Tongue (tissue), 2 donors: Measurements from ENCODE around the gene HMCN2. TPM values are rescaled to one million over a fixed set of nuclear protein-coding genes. Genes with fewer than 3 reads are reported as not detected.

ENCODE experiments used
- DNase-seq: peaks from one replicate; pipeline ENCODE4 v3.0.0-alpha.2; 2015
- total RNA-seq: library from RNA; depleted of rRNA; stranded (reverse); fragments of >200 nt; gene quantifications from one replicate; pipeline ENCODE4 v1.2.3, GENCODE V29; 2014

Gene HMCN2
- total RNA-seq, 1 donor from 2014 or later: 30.9 TPM

DNA sequence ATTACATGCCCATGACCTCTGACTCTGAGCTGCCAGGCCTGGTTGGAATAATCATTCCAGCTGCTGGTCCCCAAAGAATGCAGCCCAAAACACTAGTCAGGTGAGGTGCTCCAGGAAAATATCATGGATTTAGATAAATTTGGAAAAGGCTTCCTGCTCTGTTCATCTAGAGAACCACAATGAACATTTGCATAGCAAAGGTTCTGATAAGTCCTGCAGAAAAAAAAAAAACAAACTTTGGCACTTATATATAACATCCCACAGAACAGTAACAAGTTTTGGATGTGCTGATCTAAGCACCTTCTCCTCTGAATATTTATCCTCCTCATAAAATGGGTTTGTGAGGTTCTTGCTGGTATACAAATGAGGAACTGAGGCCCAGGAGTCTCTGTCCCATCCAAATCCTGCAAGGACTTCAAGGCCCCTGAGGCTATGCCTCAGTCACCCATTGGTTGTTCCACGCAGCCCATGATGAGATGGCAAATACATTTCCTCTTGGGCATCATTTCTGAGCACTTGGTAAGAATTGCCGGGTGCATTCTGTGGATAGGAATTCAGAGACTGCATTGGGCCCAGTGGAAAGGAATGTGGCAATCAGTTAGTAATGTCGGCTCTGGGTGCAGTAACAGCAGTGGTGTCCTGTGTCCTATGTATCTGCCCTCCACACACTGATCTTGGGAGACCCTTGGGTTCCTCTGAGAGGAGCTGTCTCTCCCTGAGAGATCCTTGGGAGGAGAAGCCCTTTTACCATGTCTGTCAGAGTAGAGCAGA, 105.8 kb downstream of the HMCN2 start:
- no peak for DNase-seq

DNA sequence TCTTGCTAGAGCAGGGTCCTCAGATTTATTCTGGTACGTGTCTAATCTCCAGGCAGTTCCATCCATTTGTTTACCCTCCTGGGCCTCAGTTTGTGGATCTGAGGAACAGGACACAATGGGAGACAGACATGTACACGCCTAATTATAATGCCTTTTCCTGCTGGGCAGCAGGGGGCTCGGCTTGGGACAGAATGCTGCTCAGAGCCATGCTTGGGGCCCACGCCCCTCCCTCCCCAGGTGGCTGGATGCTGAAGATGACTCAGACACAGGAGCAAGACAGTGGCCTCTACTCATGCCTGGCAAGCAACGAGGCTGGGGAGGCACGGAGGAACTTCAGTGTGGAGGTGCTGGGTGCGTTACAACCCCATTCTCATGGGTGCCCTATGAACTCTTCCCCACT, 106.5 kb downstream of the HMCN2 start:
- no peak for DNase-seq

DNA sequence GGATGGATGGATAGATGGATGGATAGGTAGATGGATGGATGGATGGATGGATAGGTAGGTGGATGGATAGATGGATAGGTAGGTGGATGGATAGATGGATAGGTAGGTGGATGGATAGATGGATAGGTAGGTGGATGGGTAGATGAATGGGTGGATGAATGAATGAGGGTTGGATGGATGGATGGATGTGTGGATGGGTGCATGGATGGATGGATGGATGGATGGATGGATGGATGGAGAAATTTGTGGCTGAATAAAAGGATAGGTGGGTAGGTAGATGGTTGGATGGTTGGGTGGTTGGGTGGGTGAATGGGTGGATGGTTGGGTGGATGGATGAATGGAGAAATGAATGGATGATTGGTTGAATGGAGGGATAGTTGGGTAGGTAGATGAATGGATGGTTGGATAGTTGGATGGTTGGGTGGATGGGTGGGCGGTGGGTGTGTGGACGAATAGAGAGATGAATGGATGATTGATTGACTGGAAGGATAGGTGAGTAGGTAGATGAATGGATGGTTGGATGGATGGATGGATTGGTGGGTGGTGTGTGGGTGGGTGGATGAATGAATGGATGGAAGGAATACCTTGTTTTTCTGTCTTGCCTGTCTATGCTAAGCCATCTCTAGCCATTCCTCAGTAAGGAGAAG, 108.2 kb downstream of the HMCN2 start:
- DNase-seq: no peak

DNA sequence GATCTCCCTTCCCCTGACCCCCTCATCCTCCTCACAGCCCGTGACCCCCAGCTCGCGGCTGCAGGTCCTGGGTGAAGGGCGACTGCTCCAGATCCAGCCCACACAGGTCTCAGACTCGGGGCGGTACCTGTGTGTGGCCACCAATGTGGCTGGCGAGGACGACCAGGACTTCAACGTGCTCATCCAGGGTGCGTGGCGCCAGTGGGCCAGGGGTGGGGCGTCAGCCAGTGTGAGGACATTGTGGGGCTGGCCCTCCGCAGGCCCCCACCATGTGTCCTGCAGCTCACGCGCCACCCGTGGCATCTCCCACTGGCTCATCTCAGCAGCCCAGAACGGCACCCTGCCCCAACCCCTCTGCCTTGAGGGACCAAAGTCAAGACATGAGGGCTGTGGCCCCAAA, 112.1 kb downstream of the HMCN2 start:
- no peak for DNase-seq

DNA sequence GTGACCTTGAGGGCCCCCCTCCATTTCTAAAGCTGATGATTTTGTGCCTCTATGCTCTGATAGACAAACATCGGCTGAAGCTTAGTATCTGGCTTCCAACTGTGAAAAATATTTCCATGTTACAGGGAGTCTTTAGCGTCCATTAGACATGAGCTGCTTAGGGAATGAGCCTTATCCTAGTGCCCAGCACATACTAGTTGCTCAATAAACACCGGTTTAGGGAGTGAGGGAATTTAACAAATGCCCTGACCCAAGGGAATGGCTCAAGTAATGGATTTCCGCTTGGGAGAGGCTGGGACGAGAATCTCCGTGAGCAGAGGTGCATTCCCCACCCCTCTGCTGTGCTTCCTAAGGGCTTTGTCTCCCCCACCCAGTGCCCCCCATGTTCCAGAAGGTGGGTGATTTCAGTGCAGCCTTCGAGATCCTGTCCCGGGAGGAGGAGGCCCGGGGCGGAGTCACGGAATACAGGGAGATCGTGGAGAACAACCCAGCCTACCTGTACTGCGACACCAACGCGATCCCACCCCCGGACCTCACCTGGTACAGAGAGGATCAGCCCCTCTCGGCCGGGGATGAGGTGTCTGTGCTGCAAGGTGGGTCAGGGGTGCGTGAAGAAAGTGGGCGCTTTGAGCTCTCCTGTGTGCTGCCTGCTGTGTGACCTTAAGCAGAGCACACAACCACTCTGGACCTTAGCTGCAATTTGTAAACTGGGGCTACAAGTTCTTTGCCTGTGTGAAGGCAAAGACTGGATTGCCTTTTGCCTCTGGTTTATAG, 113.5 kb downstream of the HMCN2 start:
- DNase-seq: no peak

DNA sequence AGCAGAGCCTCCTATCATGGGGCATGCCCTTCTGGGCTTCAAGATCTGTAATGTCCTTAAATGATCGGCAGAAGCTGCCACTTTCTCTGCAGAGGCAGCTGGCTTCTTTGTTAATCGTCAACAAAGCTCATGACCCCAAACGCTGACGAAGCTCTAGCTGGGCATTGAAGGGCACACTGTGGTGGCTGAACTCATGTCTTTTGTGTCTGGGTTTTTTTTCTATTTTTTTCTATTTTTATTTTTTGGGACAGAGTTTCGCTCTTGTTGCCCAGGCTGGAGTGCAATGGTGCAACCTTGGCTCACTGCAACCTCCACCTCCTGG, 114.0 kb downstream of the HMCN2 start:
- DNase-seq: no peak

DNA sequence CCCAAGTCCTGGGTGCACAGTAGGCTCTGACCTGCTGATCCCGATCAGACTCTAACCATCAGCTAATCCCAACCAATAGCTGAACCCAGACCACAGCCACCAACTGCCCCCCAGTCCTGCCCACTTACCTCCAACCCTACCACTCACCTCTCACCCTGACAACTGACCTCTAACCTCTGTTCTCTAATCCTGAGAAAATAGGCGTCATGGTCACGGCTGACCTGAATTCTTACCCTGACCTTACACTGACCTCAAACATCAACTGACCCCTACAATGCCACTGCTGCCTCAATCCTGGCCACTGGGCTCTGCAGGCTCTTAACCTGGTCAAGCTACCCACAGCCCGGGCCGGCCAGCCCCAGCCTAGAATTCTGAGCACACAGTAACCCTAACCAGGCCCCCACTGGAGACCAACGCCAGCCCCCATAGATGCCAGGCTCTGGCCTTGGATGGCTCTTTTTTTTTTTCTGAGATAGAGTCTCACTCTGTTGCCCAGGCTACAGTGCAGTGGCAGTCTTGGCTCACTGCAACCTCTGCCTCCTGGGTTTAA, 115.4 kb downstream of the HMCN2 start:
- DNase-seq: no peak

DNA sequence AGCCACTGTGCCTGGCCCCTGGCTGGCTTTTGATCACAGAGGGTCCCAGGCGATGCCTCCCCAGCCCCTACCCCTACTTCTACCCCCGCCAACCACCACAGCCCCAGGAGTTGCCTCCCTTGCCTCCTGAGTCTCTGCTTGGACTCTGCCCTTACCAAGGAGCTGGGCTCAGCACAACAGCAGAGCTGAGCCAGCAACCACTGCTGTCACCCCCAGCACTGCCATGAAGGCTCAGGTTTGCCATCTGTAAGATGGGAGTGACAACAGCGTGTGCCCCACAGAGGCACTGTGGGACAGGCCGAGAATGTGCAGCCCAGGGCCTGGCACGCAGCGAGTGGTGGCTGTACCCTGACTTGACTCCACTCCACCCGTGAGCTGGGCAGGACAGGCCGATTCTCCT, 116.1 kb downstream of the HMCN2 start:
- DNase-seq: no peak

DNA sequence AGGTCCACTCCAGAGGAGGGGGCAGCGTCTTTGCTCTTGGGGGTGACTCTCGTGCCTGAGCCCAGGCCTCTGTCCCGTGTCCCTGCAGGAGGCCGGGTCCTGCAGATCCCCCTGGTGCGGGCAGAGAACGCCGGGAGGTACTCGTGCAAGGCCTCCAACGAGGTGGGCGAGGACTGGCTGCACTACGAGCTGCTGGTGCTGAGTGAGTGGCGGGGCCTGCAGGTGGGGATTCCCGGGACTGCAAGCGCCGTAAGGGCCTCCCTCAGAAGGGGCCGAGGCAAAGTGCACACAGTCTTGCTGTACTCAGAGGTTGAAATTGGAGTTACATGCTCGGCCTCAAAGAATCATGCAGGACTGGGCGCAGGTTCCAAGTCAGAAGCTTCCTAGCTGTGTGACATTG, 116.5 kb downstream of the HMCN2 start:
- DNase-seq: peak; percentile 6

DNA sequence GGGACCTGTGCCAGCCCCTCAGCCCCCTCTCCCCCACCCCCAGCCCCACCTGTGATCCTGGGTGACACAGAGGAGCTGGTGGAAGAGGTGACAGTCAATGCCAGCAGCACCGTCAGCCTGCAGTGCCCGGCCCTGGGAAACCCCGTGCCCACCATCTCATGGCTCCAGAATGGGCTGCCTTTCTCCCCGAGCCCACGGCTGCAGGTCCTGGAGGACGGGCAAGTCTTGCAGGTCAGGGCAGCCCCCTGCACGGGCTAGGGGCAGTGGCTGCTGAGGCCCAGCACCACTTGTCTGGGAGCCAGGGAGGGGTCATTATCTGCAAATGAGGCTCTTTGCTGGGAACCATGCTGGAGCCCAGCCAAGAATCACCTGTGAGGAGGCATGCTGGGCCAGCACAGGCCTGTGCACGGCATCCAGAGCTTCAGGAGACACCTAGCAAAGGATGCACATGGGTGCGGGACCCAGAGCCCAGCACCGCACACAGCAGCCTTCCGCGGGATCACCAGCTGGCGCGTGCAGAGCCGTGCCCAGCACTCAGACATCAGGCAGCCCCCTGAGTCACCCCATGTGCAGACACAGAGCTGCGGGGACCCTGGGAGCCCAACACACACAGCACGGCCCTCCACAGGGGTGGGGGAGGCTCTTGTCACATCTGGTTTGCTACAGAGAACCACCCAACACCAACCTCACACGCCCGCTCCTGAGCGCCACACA, 117.2 kb downstream of the HMCN2 start:
- no peak for DNase-seq

DNA sequence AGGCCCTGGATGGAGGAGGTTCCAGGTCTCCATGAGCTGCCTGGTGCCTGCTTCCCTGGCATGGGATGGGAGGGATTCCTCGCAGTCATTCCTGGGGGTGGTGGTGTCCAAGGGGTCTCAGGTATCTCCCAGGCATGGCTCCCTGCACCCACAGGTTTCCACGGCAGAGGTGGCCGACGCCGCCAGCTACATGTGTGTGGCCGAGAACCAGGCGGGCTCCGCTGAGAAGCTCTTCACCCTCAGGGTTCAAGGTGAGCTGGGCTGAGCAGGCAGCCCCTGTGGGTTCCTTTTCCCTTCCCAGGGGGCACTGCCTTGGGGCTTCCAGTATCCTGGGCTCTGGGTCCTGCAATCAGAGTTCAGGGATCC, 117.8 kb downstream of the HMCN2 start:
- DNase-seq: no peak

DNA sequence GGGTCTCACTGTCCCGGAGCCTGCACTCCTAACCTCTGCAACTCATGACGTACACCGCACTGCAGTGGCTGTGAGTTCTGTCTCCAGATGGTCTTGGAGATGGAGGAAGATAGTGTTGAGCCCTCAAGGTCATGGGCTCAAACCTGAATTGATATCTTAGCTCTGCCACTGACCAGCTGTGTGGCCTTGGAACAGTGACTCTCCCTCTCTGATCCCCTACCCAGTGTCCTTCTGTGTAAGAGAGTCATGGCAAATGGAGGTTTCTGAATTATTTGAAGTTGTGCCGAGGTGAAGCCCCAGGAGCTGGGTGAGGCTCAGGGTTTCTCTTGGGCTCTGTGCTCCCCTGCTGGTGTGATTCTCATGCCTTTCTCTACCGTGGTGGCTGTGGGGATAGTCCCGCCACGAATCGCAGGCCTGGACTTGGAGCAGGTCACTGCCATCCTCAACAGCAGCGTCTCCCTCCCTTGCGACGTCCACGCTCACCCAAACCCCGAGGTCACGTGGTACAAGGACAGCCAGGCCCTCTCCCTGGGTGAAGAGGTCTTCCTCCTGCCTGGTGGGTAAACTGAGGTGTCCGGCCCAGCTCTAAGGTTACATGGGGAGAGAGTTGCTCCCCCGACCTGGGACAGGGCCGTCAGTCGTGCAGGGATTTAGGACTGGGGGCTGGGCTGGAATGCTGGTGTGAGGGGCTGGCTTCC, 118.6 kb downstream of the HMCN2 start:
- DNase-seq: no peak

DNA sequence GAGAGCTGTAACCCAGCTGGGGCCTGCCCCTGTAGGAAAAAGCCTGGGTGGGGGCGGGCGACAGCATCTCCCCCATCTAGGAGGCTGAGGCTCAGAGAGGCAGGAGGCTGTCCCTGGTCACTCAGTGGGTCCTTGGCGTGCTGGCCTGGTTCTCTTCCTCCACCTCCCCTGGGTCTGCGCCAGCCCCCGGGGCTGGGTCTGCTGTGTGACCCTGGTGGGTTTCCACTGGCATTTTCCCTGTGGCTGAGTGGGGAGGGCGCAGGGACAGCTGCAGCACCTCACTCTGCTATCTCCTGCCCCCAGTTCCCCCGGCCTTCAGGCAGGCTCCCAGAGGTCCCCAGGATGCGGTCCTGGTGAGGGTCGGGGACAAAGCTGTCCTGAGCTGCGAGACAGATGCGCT, 119.7 kb downstream of the HMCN2 start:
- DNase-seq: no peak

DNA sequence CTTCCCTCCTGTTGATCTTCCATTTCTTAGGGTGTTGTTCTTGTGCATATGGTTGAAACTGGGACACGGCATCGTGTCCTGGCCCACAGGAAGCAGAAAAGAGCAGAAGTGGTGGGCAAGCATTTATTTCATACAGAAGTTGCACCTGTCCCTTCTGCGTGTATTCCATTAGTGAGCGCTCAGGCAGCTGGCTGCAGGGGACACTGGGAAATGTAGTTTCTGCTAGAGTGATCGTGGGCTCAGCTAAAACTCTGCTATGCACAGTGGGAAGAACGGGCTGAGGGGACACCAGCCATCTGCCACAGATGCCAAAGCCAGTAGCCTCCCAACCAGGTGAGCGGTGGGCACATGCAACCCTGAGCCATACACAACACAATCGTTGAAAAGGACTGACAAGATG, 121.8 kb downstream of the HMCN2 start:
- DNase-seq: no peak

DNA sequence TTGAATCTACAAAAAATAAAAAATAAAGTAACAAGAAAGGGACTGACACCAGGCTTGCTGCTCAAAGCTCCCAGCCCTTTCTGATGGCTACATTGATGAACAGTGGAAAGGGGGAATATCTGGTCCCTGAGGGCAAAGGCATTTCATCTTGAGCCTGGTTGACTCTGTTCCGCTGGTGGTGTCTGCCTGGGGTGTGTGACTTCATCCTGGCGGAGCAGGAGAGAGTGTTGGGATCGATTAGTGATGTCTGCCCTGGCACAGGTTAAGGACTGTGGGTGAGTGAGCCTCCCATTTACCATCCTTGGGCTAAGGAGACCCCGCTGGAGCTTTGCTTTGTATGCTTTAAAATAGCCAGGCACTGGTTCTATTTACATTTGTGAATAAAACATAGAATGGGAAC, 122.3 kb downstream of the HMCN2 start:
- DNase-seq: no peak

DNA sequence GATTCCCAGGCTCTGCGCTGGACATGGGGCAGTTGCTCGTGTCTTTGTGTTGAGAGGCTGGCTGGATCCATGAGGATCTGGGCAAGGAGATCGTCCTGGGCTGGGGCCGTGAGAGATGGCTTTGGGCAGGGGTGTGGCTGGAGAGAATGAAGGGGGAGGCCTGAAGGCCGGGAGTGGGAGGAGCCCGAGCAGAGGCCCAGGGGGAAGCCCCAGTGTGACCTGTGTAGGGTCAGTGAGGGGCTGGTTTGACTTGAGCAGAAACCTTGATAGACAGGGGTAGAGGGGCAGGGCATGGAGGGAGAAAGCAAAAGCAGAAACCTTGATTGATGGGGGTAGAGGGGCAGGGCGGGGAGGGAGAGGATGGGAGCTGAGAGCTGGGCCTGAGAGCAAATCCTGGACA, 124.8 kb downstream of the HMCN2 start:
- DNase-seq: no peak

DNA sequence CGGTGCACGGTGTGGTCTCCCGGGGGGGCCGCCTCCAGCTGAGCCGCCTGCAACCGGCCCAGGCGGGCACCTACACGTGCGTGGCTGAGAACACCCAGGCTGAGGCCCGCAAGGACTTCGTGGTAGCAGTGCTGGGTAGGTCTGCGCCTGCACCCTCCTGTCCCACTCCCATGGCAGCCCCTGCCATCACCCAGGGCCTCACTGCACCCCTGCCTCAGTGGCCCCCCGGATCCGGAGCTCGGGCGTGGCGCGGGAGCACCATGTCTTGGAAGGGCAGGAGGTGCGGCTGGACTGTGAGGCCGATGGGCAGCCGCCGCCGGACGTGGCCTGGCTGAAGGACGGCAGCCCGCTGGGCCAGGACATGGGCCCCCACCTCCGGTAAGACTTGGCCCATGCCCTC, 125.4 kb downstream of the HMCN2 start:
- DNase-seq: no peak

DNA sequence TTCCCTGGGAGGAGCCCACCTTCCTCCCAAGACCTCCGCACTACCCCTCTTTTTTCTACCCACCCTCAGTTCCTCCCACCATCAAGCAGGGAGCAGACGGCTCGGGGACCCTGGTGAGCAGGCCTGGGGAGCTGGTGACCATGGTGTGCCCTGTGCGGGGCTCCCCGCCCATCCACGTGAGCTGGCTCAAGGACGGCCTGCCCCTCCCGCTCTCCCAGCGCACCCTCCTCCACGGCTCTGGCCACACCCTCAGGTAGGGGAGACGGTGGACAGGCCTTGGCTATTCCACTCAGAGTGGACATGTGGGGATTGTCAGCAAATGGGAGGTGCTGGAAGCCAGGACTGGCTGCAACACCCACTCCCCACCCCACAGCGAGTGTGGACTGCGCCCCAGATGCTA, 126.3 kb downstream of the HMCN2 start:
- DNase-seq: no peak

DNA sequence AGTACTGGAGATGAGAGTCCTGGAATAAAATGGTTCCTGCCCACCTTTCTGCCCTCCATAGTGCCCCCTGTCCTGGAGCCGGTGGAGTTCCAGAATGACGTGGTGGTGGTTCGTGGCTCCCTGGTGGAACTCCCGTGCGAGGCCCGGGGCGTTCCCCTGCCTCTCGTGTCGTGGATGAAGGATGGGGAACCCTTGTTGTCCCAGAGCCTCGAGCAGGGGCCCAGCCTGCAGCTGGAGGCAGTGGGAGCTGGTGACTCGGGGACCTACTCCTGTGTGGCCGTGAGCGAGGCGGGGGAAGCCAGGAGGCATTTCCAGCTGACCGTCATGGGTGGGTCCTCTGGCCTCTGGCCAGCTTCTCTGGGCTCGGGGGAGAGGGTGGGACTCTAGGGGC, 128.1 kb downstream of the HMCN2 start:
- no peak for DNase-seq

DNA sequence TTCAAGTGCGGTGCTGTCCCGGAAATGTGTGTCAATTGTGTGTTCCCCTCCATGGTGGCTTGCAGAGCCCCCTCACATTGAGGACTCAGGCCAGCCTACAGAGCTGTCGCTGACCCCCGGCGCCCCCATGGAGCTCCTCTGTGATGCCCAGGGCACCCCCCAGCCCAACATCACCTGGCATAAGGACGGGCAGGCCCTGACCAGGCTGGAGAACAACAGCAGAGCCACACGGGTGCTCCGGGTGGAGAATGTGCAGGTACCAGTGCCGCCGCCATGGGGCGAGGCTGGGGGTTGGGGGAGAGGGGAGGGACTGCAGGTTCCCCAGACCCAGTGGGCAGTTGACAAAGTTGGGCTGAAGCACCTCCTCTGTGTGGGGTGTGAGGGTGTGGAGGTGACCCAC, 128.8 kb downstream of the HMCN2 start:
- no peak for DNase-seq

DNA sequence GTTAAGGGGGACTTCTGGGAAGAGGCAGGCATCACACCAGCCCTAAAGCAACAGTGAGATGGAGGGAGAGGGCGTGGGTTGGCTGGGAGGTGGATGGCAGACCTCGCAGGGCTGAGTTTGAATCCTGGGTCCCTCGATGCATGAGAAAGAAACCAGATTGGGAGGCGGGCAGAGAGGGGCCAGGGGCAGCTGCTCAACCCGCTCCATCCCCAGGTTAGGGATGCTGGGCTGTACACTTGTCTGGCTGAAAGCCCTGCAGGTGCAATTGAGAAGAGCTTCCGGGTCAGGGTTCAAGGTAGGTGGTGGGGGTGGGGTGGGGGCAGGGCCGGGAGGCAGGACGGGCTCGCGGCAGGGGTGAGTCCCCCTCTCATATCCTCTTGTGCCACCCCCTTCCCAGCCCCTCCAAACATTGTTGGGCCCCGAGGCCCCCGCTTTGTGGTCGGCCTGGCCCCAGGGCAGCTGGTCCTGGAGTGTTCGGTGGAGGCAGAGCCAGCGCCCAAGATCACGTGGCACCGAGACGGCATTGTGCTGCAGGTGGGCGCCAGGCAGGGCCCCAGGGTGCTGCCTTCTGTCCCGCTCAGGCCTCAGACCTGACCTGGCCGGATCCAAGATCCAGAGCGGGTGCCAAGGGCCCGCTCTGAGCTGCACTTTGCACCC, 129.4 kb downstream of the HMCN2 start:
- no peak for DNase-seq
